SK-N-SH (cell line): ENCODE data around the gene SMARCD1. TPM values are rescaled to one million over a fixed set of nuclear protein-coding genes. Genes with fewer than 3 reads are reported as not detected.

ENCODE experiments used
- CTCF ChIA-PET: fragments of 300-600, 350-600 bp; formaldehyde crosslinking; extraction: SDS; loops from one replicate; lab custom pipeline; 2021; lab: Yijun Ruan, JAX
- POLR2A ChIA-PET: fragments of 350-600 bp; sonication (Branson Sonifier 250); formaldehyde crosslinking; extraction: SDS; loops from one replicate; lab custom pipeline; 2020; ENCODE audit warnings: antibody characterized with exemption, inconsistent platforms; lab: Yijun Ruan, JAX
- DNase-seq: peaks from one replicate; pipeline ENCODE4 v3.0.0; 2012
- H2AFZ ChIP-seq: fragments of 200-600 bp; sonication (generic); 2 replicates; pipeline ENCODE4 v1.8.1; 2016; ENCODE audit warnings: antibody characterized with exemption, mild to moderate bottlenecking, low read depth
- H3F3A ChIP-seq: fragments of 200-600 bp; sonication (generic); replicated peaks from 2 replicates; pipeline ENCODE3; 2016; ENCODE audit warnings: antibody characterized with exemption, mild to moderate bottlenecking; ENCODE audit not compliant: insufficient read depth
- H3K27ac ChIP-seq, 2 experiments: fragments of 200-500 bp in 1 of 2; fragments of 200-600 bp in 1 of 2; sonication (Bioruptor generic) in 1 of 2; sonication (generic), shearing (Covaris generic) in 1 of 2; 2 replicates each; pipeline versions ENCODE4 v1.5.1 to v1.6.1; 2014 to 2016; ENCODE audit warnings: low read depth in 2 of 2, inconsistent platforms in 1 of 2, low read length in 1 of 2, mild to moderate bottlenecking in 1 of 2, mixed read lengths in 1 of 2
- H3K27me3 ChIP-seq: fragments of 200-600 bp; sonication (generic), shearing (Covaris generic); 2 replicates; pipeline ENCODE4 v1.6.1; 2016; ENCODE audit warnings: mixed run types; ENCODE audit not compliant: insufficient read depth
- H3K36me3 ChIP-seq, 2 experiments: fragments of 200-500 bp in 1 of 2; fragments of 200-600 bp in 1 of 2; sonication (Bioruptor generic) in 1 of 2; sonication (generic) in 1 of 2; replicated peaks in 1 of 2; 2 replicates each; pipeline versions ENCODE3 to v1.5.1; 2014 to 2016; ENCODE audit warnings: low read length in 1 of 2, mild to moderate bottlenecking in 1 of 2; ENCODE audit not compliant: insufficient read depth in 2 of 2, control insufficient read depth in 1 of 2
- H3K4me1 ChIP-seq, 2 experiments: fragments of 200-500 bp in 1 of 2; fragments of 200-600 bp in 1 of 2; sonication (Bioruptor generic) in 1 of 2; sonication (generic), shearing (Covaris generic) in 1 of 2; 2 replicates each; pipeline versions ENCODE4 v1.5.1 to v1.6.1; 2014 to 2016; ENCODE audit warnings: low read depth in 1 of 2, low read length in 1 of 2, mixed run types in 1 of 2; ENCODE audit not compliant: insufficient read depth in 2 of 2, control insufficient read depth in 1 of 2
- H3K4me2 ChIP-seq: fragments of 200-600 bp; sonication (generic), shearing (Covaris generic); 2 replicates; pipeline ENCODE4 v1.6.1; 2017; ENCODE audit warnings: mixed run types
- H3K4me3 ChIP-seq, 2 experiments: fragments of 200-500 bp in 1 of 2; fragments of 200-600 bp in 1 of 2; sonication (Bioruptor generic) in 1 of 2; sonication (generic), shearing (Covaris generic) in 1 of 2; 2 replicates each; pipeline versions ENCODE4 v1.5.1 to v1.8.1; 2014 to 2016; ENCODE audit warnings: low read depth in 2 of 2, inconsistent platforms in 1 of 2, low read length in 1 of 2, mild to moderate bottlenecking in 1 of 2, mixed read lengths in 1 of 2, moderate library complexity in 1 of 2
- H3K79me2 ChIP-seq: fragments of 200-600 bp; sonication (generic); 2 replicates; pipeline ENCODE4 v1.8.1; 2017; ENCODE audit warnings: mild to moderate bottlenecking; ENCODE audit not compliant: insufficient read depth
- H3K9ac ChIP-seq: fragments of 200-600 bp; sonication (generic); 2 replicates; pipeline ENCODE4 v1.6.1; 2017; ENCODE audit warnings: mixed run types
- H3K9me2 ChIP-seq: fragments of 200-600 bp; sonication (generic); 2 replicates; pipeline ENCODE4 v1.6.1; 2017; ENCODE audit warnings: mixed run types
- H3K9me3 ChIP-seq: fragments of 200-600 bp; sonication (generic); 2 replicates; pipeline ENCODE4 v1.6.1; 2017; ENCODE audit warnings: mixed run types, mild to moderate bottlenecking, moderate library complexity
- H4K20me1 ChIP-seq: fragments of 200-600 bp; sonication (generic); 2 replicates; pipeline ENCODE4 v1.6.1; 2017; ENCODE audit warnings: mild to moderate bottlenecking, mixed run types; ENCODE audit not compliant: insufficient read depth
- CHD2 ChIP-seq: fragments of 150-350 bp; IDR thresholded peaks from 2 replicates; pipeline ENCODE4 v1.6.1; 2018; ENCODE audit warnings: low read length; ENCODE audit not compliant: partially characterized antibody
- EP300 ChIP-seq, 2 experiments: IDR thresholded peaks; 2 replicates each; pipeline versions ENCODE4 v1.4.0 to v1.6.1; 2012; ENCODE audit warnings: borderline replicate concordance in 1 of 2, low read depth in 1 of 2, low read length in 1 of 2
- FOSL2 ChIP-seq: IDR thresholded peaks from 2 replicates; pipeline ENCODE4 v1.4.0; 2012; ENCODE audit warnings: low read depth, mild to moderate bottlenecking, moderate library complexity, borderline replicate concordance
- GABPA ChIP-seq: IDR thresholded peaks from 2 replicates; pipeline ENCODE4 v1.4.0; 2012; ENCODE audit warnings: low read depth, mild to moderate bottlenecking
- JUND ChIP-seq: IDR thresholded peaks from 2 replicates; pipeline ENCODE4 v1.4.0; 2012
- MAX ChIP-seq: IDR thresholded peaks from 2 replicates; pipeline ENCODE4 v1.4.0; 2012; ENCODE audit warnings: low read depth
- MEF2A ChIP-seq: IDR thresholded peaks from 2 replicates; pipeline ENCODE4 v1.4.0; 2012; ENCODE audit warnings: low read depth, borderline replicate concordance
- NFIC ChIP-seq: IDR thresholded peaks from 2 replicates; pipeline ENCODE4 v1.4.0; 2012; ENCODE audit warnings: borderline replicate concordance
- NRF1 ChIP-seq: IDR thresholded peaks from 2 replicates; pipeline ENCODE4 v1.6.1; 2012; ENCODE audit warnings: low read depth, mild to moderate bottlenecking, low read length
- POLR2AphosphoS5 ChIP-seq: IDR thresholded peaks from 2 replicates; pipeline ENCODE4 v1.6.1; 2012; ENCODE audit warnings: low read depth, low read length
- RCOR1 ChIP-seq: fragments of 150-350 bp; IDR thresholded peaks from 2 replicates; pipeline ENCODE4 v1.6.1; 2017; ENCODE audit warnings: antibody characterized with exemption, low read length
- RXRA ChIP-seq: IDR thresholded peaks from 2 replicates; pipeline ENCODE4 v1.4.0; 2012; ENCODE audit warnings: low read depth, mild to moderate bottlenecking, borderline replicate concordance
- SMC3 ChIP-seq: IDR thresholded peaks from 2 replicates; pipeline ENCODE4 v1.6.1; 2012; ENCODE audit warnings: low read depth, low read length, improper control_type of control experiment
- TAF1 ChIP-seq: IDR thresholded peaks from 2 replicates; pipeline ENCODE4 v1.6.1; 2012; ENCODE audit warnings: low read depth, mild to moderate bottlenecking, low read length, moderate library complexity, borderline replicate concordance
- TCF12 ChIP-seq: IDR thresholded peaks from 2 replicates; pipeline ENCODE4 v1.4.0; 2012
- TEAD4 ChIP-seq: IDR thresholded peaks from 2 replicates; pipeline ENCODE4 v1.4.0; 2012; ENCODE audit warnings: mild to moderate bottlenecking, borderline replicate concordance; ENCODE audit not compliant: insufficient read depth
- USF1 ChIP-seq: IDR thresholded peaks from 2 replicates; pipeline ENCODE4 v1.4.0; 2012; ENCODE audit warnings: low read depth, borderline replicate concordance
- USF2 ChIP-seq: fragments of 150-350 bp; IDR thresholded peaks from 2 replicates; pipeline ENCODE4 v1.6.1; 2017; ENCODE audit warnings: antibody characterized with exemption, low read length, low read depth, borderline replicate concordance
- WGBS: methylation state at CpG from one replicate; pipeline ENCODE4 v1.1.6; 2017; ENCODE audit warnings: low lambda C conversion rate; 5-methylcytosine and 5-hydroxymethylcytosine counted together
- polyA plus RNA-seq, 3 experiments: library from polyadenylated mRNA; depleted of rRNA; stranded (reverse); fragments of >200 nt; gene quantifications; 2 replicates each; pipeline ENCODE4 v1.2.3, GENCODE V29; 2012
- TF ChIP-seq, protein P1 (sequence below): IDR thresholded peaks from 2 replicates; pipeline ENCODE4 v1.6.1; 2012; ENCODE audit warnings: mild to moderate bottlenecking, low read depth, low read length, moderate library complexity
- TF ChIP-seq, protein P2 (sequence below): IDR thresholded peaks from 2 replicates; pipeline ENCODE4 v1.4.0; 2012; ENCODE audit warnings: low read depth, borderline replicate concordance

The SMARCD1 gene
- polyA plus RNA-seq, 1 of the 3 experiments (the other 2 are of a cell fraction), result 58.5 TPM

GRCh38 chr12:50066402-50066801 lies 18.7 kb upstream of the SMARCD1 start:
- peak overlapping the region; percentile 34; the same call in 1 of the 2 replicates for H3K4me2 ChIP-seq

More at GRCh38 chr12:50066402-50066801, 18.7 kb upstream of the SMARCD1 start:
- Histone ChIP-seq H3F3A (no peaks in the 10 kb centered on the region), H4K20me1 (no peaks in the 10 kb centered on the region), H3K4me1 (peaks cover 9 to 19% of the 10 kb centered on the region in 2 experiments; a peak in 2 of 4 replicates), H2AFZ (no peak overlapping the region), H3K36me3 (peaks cover 0 to 6% of the 10 kb centered on the region in 2 experiments), H3K9me3 (no peaks in the 10 kb centered on the region), H3K4me3 (no peak overlapping the region), H3K9me2 (no peaks in the 10 kb centered on the region), H3K9ac (no peak overlapping the region), H3K27ac (peak overlapping the region in 1 of 2 experiments; percentile 64; a peak in 2 of 4 replicates), H3K79me2 (no peaks in the 10 kb centered on the region), H3K27me3 (no peaks in the 10 kb centered on the region)
- ChIA-PET CTCF (interaction anchor here (0.6 to 37.6 kb wide), 10 partner anchors 6 to 417 kb away, joined by 3 to 1401 read pairs (median 12); partner anchors contain the start of genes AQP5, AQP6 and ASIC1), POLR2A (no interaction called here)
- DNase-seq, result no peak
- 47% methylated on average over 5 of the region's 5 CpGs for WGBS
- TF ChIP-seq FOSL2, result no peak
- TF ChIP-seq, protein P1, sequence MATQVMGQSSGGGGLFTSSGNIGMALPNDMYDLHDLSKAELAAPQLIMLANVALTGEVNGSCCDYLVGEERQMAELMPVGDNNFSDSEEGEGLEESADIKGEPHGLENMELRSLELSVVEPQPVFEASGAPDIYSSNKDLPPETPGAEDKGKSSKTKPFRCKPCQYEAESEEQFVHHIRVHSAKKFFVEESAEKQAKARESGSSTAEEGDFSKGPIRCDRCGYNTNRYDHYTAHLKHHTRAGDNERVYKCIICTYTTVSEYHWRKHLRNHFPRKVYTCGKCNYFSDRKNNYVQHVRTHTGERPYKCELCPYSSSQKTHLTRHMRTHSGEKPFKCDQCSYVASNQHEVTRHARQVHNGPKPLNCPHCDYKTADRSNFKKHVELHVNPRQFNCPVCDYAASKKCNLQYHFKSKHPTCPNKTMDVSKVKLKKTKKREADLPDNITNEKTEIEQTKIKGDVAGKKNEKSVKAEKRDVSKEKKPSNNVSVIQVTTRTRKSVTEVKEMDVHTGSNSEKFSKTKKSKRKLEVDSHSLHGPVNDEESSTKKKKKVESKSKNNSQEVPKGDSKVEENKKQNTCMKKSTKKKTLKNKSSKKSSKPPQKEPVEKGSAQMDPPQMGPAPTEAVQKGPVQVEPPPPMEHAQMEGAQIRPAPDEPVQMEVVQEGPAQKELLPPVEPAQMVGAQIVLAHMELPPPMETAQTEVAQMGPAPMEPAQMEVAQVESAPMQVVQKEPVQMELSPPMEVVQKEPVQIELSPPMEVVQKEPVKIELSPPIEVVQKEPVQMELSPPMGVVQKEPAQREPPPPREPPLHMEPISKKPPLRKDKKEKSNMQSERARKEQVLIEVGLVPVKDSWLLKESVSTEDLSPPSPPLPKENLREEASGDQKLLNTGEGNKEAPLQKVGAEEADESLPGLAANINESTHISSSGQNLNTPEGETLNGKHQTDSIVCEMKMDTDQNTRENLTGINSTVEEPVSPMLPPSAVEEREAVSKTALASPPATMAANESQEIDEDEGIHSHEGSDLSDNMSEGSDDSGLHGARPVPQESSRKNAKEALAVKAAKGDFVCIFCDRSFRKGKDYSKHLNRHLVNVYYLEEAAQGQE, result no peak
- TF ChIP-seq EP300 (IDR thresholded peaks at IDR 0.05; ENCODE audit: borderline replicate concordance in 1 of 2, low read depth in 1 of 2, low read length in 1 of 2), result no peak
- no peak for TF ChIP-seq NFIC
- TF ChIP-seq, protein P2, sequence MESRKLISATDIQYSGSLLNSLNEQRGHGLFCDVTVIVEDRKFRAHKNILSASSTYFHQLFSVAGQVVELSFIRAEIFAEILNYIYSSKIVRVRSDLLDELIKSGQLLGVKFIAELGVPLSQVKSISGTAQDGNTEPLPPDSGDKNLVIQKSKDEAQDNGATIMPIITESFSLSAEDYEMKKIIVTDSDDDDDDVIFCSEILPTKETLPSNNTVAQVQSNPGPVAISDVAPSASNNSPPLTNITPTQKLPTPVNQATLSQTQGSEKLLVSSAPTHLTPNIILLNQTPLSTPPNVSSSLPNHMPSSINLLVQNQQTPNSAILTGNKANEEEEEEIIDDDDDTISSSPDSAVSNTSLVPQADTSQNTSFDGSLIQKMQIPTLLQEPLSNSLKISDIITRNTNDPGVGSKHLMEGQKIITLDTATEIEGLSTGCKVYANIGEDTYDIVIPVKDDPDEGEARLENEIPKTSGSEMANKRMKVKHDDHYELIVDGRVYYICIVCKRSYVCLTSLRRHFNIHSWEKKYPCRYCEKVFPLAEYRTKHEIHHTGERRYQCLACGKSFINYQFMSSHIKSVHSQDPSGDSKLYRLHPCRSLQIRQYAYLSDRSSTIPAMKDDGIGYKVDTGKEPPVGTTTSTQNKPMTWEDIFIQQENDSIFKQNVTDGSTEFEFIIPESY, result no peak
- no peak for TF ChIP-seq CHD2
- no peak for TF ChIP-seq SMC3
- TF ChIP-seq TEAD4, result no peak
- TF ChIP-seq RXRA, result no peak; the same call in 1 of the 2 replicates
- no peak for TF ChIP-seq RCOR1
- no peak for TF ChIP-seq NRF1
- TF ChIP-seq TCF12, result no peak
- no peak for TF ChIP-seq JUND
- TF ChIP-seq GABPA, result no peak
- no peak for TF ChIP-seq USF2
- TF ChIP-seq MEF2A, result no peak
- no peak for TF ChIP-seq USF1
- TF ChIP-seq TAF1, result no peak
- no peak for TF ChIP-seq POLR2AphosphoS5
- no peak for TF ChIP-seq MAX
